GM21786 (cell line): ENCODE measurements around the gene EPYC.

Experiments
- ATAC-seq: cut with Tn5 transposase; IDR thresholded peaks from one replicate; pipeline ENCODE4 v1.9.1; 2021; ENCODE audit not compliant: unreplicated experiment

The EPYC gene

GRCh38 chr12:91004872-91005271, at the start of gene EPYC:
TSS of gene EPYC (minus strand) at chr12:91004972. CDS start at chr12:91002565, 2,407 bp downstream.
- no peak for ATAC-seq

- no peak for ATAC-seq
These were observed 49.4 kb upstream of the EPYC start for GRCh38 chr12:91053951-91054715.

GRCh38 chr12:91052026-91052425, 47.3 kb upstream of the EPYC start:
- no peak for ATAC-seq

GRCh38 chr12:91044586-91044985, 39.8 kb upstream of the EPYC start:
- ATAC-seq, result no peak

- ATAC-seq, result no peak
These were observed 38.6 kb upstream of the EPYC start for GRCh38 chr12:91043408-91043807.

- ATAC-seq, result no peak
These were observed 35.5 kb upstream of the EPYC start for GRCh38 chr12:91040096-91040755.

- no peak for ATAC-seq
These were observed 32.5 kb upstream of the EPYC start for GRCh38 chr12:91037276-91037675.

- ATAC-seq, result no peak
These were observed 28.5 kb upstream of the EPYC start for GRCh38 chr12:91033251-91033650.

- ATAC-seq, result peak; percentile 65
These were observed 18.7 kb upstream of the EPYC start for GRCh38 chr12:91023326-91024004.

- no peak for ATAC-seq
These were observed 16.3 kb upstream of the EPYC start for GRCh38 chr12:91021076-91021475.

GRCh38 chr12:91019455-91019854, 14.7 kb upstream of the EPYC start:
- no peak for ATAC-seq

- ATAC-seq, result no peak
These were observed 12.9 kb upstream of the EPYC start for GRCh38 chr12:91017511-91018263.

GRCh38 chr12:91017043-91017442, 12.3 kb upstream of the EPYC start:
- no peak for ATAC-seq

GRCh38 chr12:91009319-91009950, 4.7 kb upstream of the EPYC start:
- ATAC-seq, result peak; percentile 89

GRCh38 chr12:91007531-91008290, 2.9 kb upstream of the EPYC start:
- ATAC-seq, result peak; percentile 70

GRCh38 chr12:91003737-91004136, 1.0 kb downstream of the EPYC start:
- no peak for ATAC-seq

GRCh38 chr12:91001306-91001705, 3.5 kb downstream of the EPYC start:
- no peak for ATAC-seq

- no peak for ATAC-seq
These were observed 4.8 kb downstream of the EPYC start for GRCh38 chr12:90999966-91000365.

GRCh38 chr12:90999527-90999926, 5.2 kb downstream of the EPYC start:
- ATAC-seq, result no peak

GRCh38 chr12:90995010-90995409, 9.8 kb downstream of the EPYC start:
- ATAC-seq, result no peak
